SK-N-SH (cell line): ENCODE results near the gene GNG13.

Experiments
- ELF1 ChIP-seq: IDR thresholded peaks from 2 replicates; pipeline ENCODE4 v1.4.0; 2012
- EP300 ChIP-seq, 2 experiments: IDR thresholded peaks; 2 replicates each; pipeline versions ENCODE4 v1.4.0 to v1.6.1; 2012; ENCODE audit warnings: borderline replicate concordance in 1 of 2, low read depth in 1 of 2, low read length in 1 of 2
- FOXM1 ChIP-seq: IDR thresholded peaks from 2 replicates; pipeline ENCODE4 v1.4.0; 2012; ENCODE audit warnings: low read depth, mild to moderate bottlenecking
- RCOR1 ChIP-seq: fragments of 150-350 bp; IDR thresholded peaks from 2 replicates; pipeline ENCODE4 v1.6.1; 2017; ENCODE audit warnings: antibody characterized with exemption, low read length
- TAF1 ChIP-seq: IDR thresholded peaks from 2 replicates; pipeline ENCODE4 v1.6.1; 2012; ENCODE audit warnings: low read depth, mild to moderate bottlenecking, low read length, moderate library complexity, borderline replicate concordance
- TEAD4 ChIP-seq: IDR thresholded peaks from 2 replicates; pipeline ENCODE4 v1.4.0; 2012; ENCODE audit warnings: mild to moderate bottlenecking, borderline replicate concordance; ENCODE audit not compliant: insufficient read depth
- YY1 ChIP-seq: IDR thresholded peaks from 2 replicates; pipeline ENCODE4 v1.4.0; 2012; ENCODE audit warnings: low read depth, mild to moderate bottlenecking
- TF ChIP-seq, protein P1 (sequence below): fragments of 200-600 bp; sonication (generic); IDR thresholded peaks from 2 replicates; pipeline ENCODE4 v1.6.1; 2017; ENCODE audit warnings: antibody characterized with exemption, mild to moderate bottlenecking, moderate library complexity
- TF ChIP-seq, protein P2 (sequence below): IDR thresholded peaks from 2 replicates; pipeline ENCODE4 v1.6.1; 2012; ENCODE audit warnings: mild to moderate bottlenecking, low read depth, low read length, moderate library complexity
- TF ChIP-seq, protein P3 (sequence below): fragments of 150-350 bp; IDR thresholded peaks from 2 replicates; pipeline ENCODE4 v1.6.1; 2016; ENCODE audit warnings: mild to moderate bottlenecking, low read depth, low read length

DNA sequence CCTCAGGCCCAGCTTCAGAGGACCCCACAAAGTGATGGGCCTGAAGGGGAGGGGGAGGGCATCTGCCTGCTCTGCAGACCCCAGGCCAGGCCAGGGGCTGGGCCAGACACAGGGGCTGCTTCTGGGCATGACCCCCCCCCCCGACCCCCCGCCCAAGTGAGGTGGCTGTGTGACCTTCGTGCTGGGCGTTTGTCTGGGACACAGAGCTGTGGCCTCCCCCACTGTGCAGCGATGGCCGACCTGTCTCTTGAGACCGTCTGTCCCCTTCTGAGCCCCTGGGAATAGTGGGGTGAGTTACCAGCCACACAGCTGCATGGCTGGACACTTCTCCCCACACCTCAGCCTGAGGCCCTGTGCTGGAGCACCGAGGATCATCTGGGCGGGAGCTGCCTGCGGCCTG lies 34.8 kb upstream of the GNG13 start:
- TF ChIP-seq, protein P1, sequence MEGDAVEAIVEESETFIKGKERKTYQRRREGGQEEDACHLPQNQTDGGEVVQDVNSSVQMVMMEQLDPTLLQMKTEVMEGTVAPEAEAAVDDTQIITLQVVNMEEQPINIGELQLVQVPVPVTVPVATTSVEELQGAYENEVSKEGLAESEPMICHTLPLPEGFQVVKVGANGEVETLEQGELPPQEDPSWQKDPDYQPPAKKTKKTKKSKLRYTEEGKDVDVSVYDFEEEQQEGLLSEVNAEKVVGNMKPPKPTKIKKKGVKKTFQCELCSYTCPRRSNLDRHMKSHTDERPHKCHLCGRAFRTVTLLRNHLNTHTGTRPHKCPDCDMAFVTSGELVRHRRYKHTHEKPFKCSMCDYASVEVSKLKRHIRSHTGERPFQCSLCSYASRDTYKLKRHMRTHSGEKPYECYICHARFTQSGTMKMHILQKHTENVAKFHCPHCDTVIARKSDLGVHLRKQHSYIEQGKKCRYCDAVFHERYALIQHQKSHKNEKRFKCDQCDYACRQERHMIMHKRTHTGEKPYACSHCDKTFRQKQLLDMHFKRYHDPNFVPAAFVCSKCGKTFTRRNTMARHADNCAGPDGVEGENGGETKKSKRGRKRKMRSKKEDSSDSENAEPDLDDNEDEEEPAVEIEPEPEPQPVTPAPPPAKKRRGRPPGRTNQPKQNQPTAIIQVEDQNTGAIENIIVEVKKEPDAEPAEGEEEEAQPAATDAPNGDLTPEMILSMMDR, result no peak
- TF ChIP-seq, protein P2, sequence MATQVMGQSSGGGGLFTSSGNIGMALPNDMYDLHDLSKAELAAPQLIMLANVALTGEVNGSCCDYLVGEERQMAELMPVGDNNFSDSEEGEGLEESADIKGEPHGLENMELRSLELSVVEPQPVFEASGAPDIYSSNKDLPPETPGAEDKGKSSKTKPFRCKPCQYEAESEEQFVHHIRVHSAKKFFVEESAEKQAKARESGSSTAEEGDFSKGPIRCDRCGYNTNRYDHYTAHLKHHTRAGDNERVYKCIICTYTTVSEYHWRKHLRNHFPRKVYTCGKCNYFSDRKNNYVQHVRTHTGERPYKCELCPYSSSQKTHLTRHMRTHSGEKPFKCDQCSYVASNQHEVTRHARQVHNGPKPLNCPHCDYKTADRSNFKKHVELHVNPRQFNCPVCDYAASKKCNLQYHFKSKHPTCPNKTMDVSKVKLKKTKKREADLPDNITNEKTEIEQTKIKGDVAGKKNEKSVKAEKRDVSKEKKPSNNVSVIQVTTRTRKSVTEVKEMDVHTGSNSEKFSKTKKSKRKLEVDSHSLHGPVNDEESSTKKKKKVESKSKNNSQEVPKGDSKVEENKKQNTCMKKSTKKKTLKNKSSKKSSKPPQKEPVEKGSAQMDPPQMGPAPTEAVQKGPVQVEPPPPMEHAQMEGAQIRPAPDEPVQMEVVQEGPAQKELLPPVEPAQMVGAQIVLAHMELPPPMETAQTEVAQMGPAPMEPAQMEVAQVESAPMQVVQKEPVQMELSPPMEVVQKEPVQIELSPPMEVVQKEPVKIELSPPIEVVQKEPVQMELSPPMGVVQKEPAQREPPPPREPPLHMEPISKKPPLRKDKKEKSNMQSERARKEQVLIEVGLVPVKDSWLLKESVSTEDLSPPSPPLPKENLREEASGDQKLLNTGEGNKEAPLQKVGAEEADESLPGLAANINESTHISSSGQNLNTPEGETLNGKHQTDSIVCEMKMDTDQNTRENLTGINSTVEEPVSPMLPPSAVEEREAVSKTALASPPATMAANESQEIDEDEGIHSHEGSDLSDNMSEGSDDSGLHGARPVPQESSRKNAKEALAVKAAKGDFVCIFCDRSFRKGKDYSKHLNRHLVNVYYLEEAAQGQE, result no peak
- TF ChIP-seq, protein P3, sequence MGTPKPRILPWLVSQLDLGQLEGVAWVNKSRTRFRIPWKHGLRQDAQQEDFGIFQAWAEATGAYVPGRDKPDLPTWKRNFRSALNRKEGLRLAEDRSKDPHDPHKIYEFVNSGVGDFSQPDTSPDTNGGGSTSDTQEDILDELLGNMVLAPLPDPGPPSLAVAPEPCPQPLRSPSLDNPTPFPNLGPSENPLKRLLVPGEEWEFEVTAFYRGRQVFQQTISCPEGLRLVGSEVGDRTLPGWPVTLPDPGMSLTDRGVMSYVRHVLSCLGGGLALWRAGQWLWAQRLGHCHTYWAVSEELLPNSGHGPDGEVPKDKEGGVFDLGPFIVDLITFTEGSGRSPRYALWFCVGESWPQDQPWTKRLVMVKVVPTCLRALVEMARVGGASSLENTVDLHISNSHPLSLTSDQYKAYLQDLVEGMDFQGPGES, result no peak
- TF ChIP-seq EP300 (IDR thresholded peaks at IDR 0.05; ENCODE audit: borderline replicate concordance in 1 of 2, low read depth in 1 of 2, low read length in 1 of 2) (no peak), TAF1 (no peak), RCOR1 (no peak), FOXM1 (no peak), ELF1 (no peak), YY1 (no peak), TEAD4 (no peak)
